H9 (cell line): ENCODE results near the gene INSYN2A. TPM values are rescaled to one million over a fixed set of nuclear protein-coding genes. Genes with fewer than 3 reads are reported as not detected.

Experiments
- DNase-seq: peaks from one replicate; pipeline ENCODE4 v3.0.0-alpha.2; 2017
- H2AFZ ChIP-seq: one replicate; pipeline ENCODE4 v1.6.1; 2013; ENCODE audit warnings: mild to moderate bottlenecking, low read length, control low read depth, moderate library complexity
- H2AK5ac ChIP-seq: 2 replicates; pipeline ENCODE4 v1.6.1; 2013; ENCODE audit warnings: low read length, control low read depth, mixed read lengths; ENCODE audit not compliant: insufficient read length
- H2BK120ac ChIP-seq: one replicate; pipeline ENCODE4 v1.6.1; 2013; ENCODE audit warnings: low read depth, mild to moderate bottlenecking, low read length, control low read depth, inconsistent platforms; ENCODE audit not compliant: poor library complexity, severe bottlenecking
- H2BK12ac ChIP-seq: 2 replicates; pipeline ENCODE4 v1.6.1; 2013; ENCODE audit warnings: low read length, control low read depth, mixed read lengths, low read depth; ENCODE audit not compliant: insufficient read length
- H2BK15ac ChIP-seq: 2 replicates; pipeline ENCODE4 v1.6.1; 2013; ENCODE audit warnings: low read depth, low read length, control low read depth
- H2BK20ac ChIP-seq: one replicate; pipeline ENCODE4 v1.6.1; 2013; ENCODE audit warnings: low read depth, mild to moderate bottlenecking, low read length, control low read depth, inconsistent platforms; ENCODE audit not compliant: poor library complexity, severe bottlenecking
- H2BK5ac ChIP-seq: 2 replicates; pipeline ENCODE4 v1.6.1; 2013; ENCODE audit warnings: low read length, control low read depth, mixed read lengths; ENCODE audit not compliant: insufficient read length
- H3K14ac ChIP-seq: 2 replicates; pipeline ENCODE4 v1.6.1; 2013; ENCODE audit warnings: low read length, control low read depth; ENCODE audit not compliant: insufficient read depth
- H3K18ac ChIP-seq: 2 replicates; pipeline ENCODE4 v1.6.1; 2013; ENCODE audit warnings: low read depth, mild to moderate bottlenecking, mixed read lengths, low read length, control low read depth; ENCODE audit not compliant: insufficient read length
- H3K23ac ChIP-seq: 2 replicates; pipeline ENCODE4 v1.6.1; 2013; ENCODE audit warnings: low read length, control low read depth, mixed read lengths, low read depth; ENCODE audit not compliant: insufficient read length
- H3K23me2 ChIP-seq: 2 replicates; pipeline ENCODE4 v1.6.1; 2013; ENCODE audit warnings: low read depth, mild to moderate bottlenecking, mixed read lengths, low read length, control low read depth; ENCODE audit not compliant: insufficient read length, poor library complexity, severe bottlenecking
- H3K27ac ChIP-seq: 2 replicates; pipeline ENCODE4 v1.5.1; 2013; ENCODE audit warnings: low read length, control low read depth, mixed read lengths, low read depth; ENCODE audit not compliant: insufficient read length
- H3K27me3 ChIP-seq: 2 replicates; pipeline ENCODE4 v1.6.1; 2013; ENCODE audit warnings: low read length, control low read depth, inconsistent platforms; ENCODE audit not compliant: insufficient read depth
- H3K4ac ChIP-seq: 2 replicates; pipeline ENCODE4 v1.6.1; 2013; ENCODE audit warnings: low read depth, mild to moderate bottlenecking, control low read depth, inconsistent platforms, low read length, moderate library complexity
- H3K4me1 ChIP-seq: 2 replicates; pipeline ENCODE4 v1.6.1; 2013; ENCODE audit warnings: low read length, control low read depth, inconsistent platforms; ENCODE audit not compliant: insufficient read depth
- H3K4me2 ChIP-seq: 2 replicates; pipeline ENCODE4 v1.6.1; 2013; ENCODE audit warnings: low read length, control low read depth, mixed read lengths; ENCODE audit not compliant: insufficient read length, insufficient read depth
- H3K56ac ChIP-seq: 2 replicates; pipeline ENCODE4 v1.6.1; 2013; ENCODE audit warnings: low read depth, mild to moderate bottlenecking, mixed read lengths, low read length, control low read depth; ENCODE audit not compliant: insufficient read length
- H3K79me1 ChIP-seq: 2 replicates; pipeline ENCODE4 v1.6.1; 2013; ENCODE audit warnings: low read depth, mild to moderate bottlenecking, moderate library complexity, low read length, control low read depth, inconsistent platforms; ENCODE audit not compliant: insufficient read depth, poor library complexity, severe bottlenecking
- H3K79me2 ChIP-seq: 2 replicates; pipeline ENCODE4 v1.6.1; 2013; ENCODE audit warnings: low read length, control low read depth, inconsistent platforms; ENCODE audit not compliant: insufficient read depth
- H3K9ac ChIP-seq: 2 replicates; pipeline ENCODE4 v1.6.1; 2013; ENCODE audit warnings: low read length, control low read depth, mixed read lengths; ENCODE audit not compliant: insufficient read length; ENCODE audit errors: extremely low read depth
- H3K9me3 ChIP-seq: one replicate; pipeline ENCODE4 v1.6.1; 2013; ENCODE audit warnings: low read depth, low read length, inconsistent platforms; ENCODE audit not compliant: control insufficient read depth
- H3T11ph ChIP-seq: one replicate; pipeline ENCODE4 v1.6.1; 2013; ENCODE audit warnings: mild to moderate bottlenecking, low read length, control low read depth, inconsistent platforms
- H4K20me1 ChIP-seq: one replicate; pipeline ENCODE4 v1.6.1; 2013; ENCODE audit not compliant: control insufficient read depth, insufficient read length, insufficient read depth
- H4K5ac ChIP-seq: 2 replicates; pipeline ENCODE4 v1.6.1; 2013; ENCODE audit warnings: low read depth, mild to moderate bottlenecking, mixed read lengths, low read length, control low read depth; ENCODE audit not compliant: insufficient read length
- H4K8ac ChIP-seq: replicated peaks from 2 replicates; pipeline ENCODE4 v1.6.1; 2013; ENCODE audit warnings: low read length, control low read depth, mixed read lengths, low read depth; ENCODE audit not compliant: insufficient read length
- H4K91ac ChIP-seq: 2 replicates; pipeline ENCODE4 v1.6.1; 2013; ENCODE audit warnings: low read depth, mild to moderate bottlenecking, moderate library complexity, mixed read lengths, low read length, control low read depth; ENCODE audit not compliant: insufficient read length
- H3K27ac Mint-ChIP-seq, 3 experiments: 2 replicates in 2 of 3; 3 replicates in 1 of 3; pipeline ENCODE4 v1.8.0; 2020 to 2021; ENCODE audit warnings: mixed read lengths in 3 of 3, mild to moderate bottlenecking in 1 of 3, moderate library complexity in 1 of 3
- H3K27me3 Mint-ChIP-seq: 2 replicates; pipeline ENCODE4 v1.8.0; 2021; ENCODE audit warnings: low read depth, mild to moderate bottlenecking, moderate library complexity, mixed read lengths
- H3K36me3 Mint-ChIP-seq, 3 experiments: 2 replicates in 2 of 3; 3 replicates in 1 of 3; pipeline ENCODE4 v1.8.0; 2020 to 2021; ENCODE audit warnings: low read depth in 3 of 3, mixed read lengths in 3 of 3; ENCODE audit not compliant: insufficient read depth in 1 of 3
- H3K4me1 Mint-ChIP-seq, 2 experiments: 2 replicates each; pipeline ENCODE4 v1.8.0; 2020; ENCODE audit warnings: mixed read lengths in 2 of 2
- H3K4me3 Mint-ChIP-seq, 2 experiments: 2 replicates in 1 of 2; 3 replicates in 1 of 2; pipeline ENCODE4 v1.8.0; 2020 to 2021; ENCODE audit warnings: mild to moderate bottlenecking in 2 of 2, mixed read lengths in 2 of 2, moderate library complexity in 1 of 2
- H3K9me3 Mint-ChIP-seq, 2 experiments: 2 replicates in 1 of 2; 3 replicates in 1 of 2; pipeline ENCODE4 v1.8.0; 2020; ENCODE audit warnings: mild to moderate bottlenecking in 2 of 2, mixed read lengths in 2 of 2, moderate library complexity in 1 of 2
- WGBS: extraction: QIAGEN DNeasy Blood & Tissue Kit; methylation state at CpG from one replicate; pipeline ENCODE4 v1.1.7; 2013; ENCODE audit warnings: missing lambda C conversion rate, low lambda C conversion rate, mixed read lengths; ENCODE audit not compliant: insufficient read length; ENCODE audit errors: extremely low coverage; 5-methylcytosine and 5-hydroxymethylcytosine counted together
- total RNA-seq: library from RNA; stranded (reverse); gene quantifications from 2 replicates; pipeline ENCODE4 v1.2.1, GENCODE V29; 2021
- TF ChIP-seq, protein P1 (sequence below): fragments of 200-600 bp; sonication (generic); conservative IDR thresholded peaks from 3 replicates; pipeline ENCODE4 v1.8.0; 2021; ENCODE audit warnings: antibody characterized with exemption, mild to moderate bottlenecking

INSYN2A gene
- total RNA-seq, 1 experiment from 2014 or later = 0.09 TPM

- no peaks in the 10 kb centered on the region for H3K27me3 Mint-ChIP-seq
- Histone ChIP-seq H3K23me2 (no peaks in the 10 kb centered on the region), H3K14ac (no peak overlapping the region), H3K9ac (no peak overlapping the region), H3K4me1 (no peaks in the 10 kb centered on the region), H3K27me3 (no peaks in the 10 kb centered on the region), H4K5ac (no peak overlapping the region), H3K23ac (no peak overlapping the region), H2BK20ac (no peak overlapping the region), H2BK5ac (no peak overlapping the region), H3K9me3 (no peaks in the 10 kb centered on the region), H3K4me2 (no peak overlapping the region), H3K79me1 (no peaks in the 10 kb centered on the region), H2AK5ac (no peak overlapping the region), H4K8ac (no peak overlapping the region), H3K4ac (no peak overlapping the region), H3K27ac (no peak overlapping the region), H3K56ac (no peak overlapping the region), H2BK12ac (no peak overlapping the region), H2BK120ac (no peak overlapping the region), H4K20me1 (no peaks in the 10 kb centered on the region), H3T11ph (no peak overlapping the region), H2BK15ac (no peak overlapping the region), H3K18ac (no peak overlapping the region), H4K91ac (no peak overlapping the region), H3K79me2 (no peaks in the 10 kb centered on the region), H2AFZ (no peak overlapping the region)
- H3K36me3 Mint-ChIP-seq = peaks cover 0 to 2% (median 2%) of the 10 kb centered on the region in 3 experiments; a peak in 2 of 7 replicates
- H3K9me3 Mint-ChIP-seq = no peaks in the 10 kb centered on the region
- H3K27ac Mint-ChIP-seq = peak overlapping the region in 2 of 3 experiments; percentile 25 to 77; a peak in 2 of 7 replicates
- no peak overlapping the region for H3K4me3 Mint-ChIP-seq
- peaks cover 3 to 8% of the 10 kb centered on the region in 2 experiments; a peak in 3 of 4 replicates for H3K4me1 Mint-ChIP-seq
- WGBS = no CpG with 5 or more reads among the region's 40 CpGs
- TF ChIP-seq, protein P1, sequence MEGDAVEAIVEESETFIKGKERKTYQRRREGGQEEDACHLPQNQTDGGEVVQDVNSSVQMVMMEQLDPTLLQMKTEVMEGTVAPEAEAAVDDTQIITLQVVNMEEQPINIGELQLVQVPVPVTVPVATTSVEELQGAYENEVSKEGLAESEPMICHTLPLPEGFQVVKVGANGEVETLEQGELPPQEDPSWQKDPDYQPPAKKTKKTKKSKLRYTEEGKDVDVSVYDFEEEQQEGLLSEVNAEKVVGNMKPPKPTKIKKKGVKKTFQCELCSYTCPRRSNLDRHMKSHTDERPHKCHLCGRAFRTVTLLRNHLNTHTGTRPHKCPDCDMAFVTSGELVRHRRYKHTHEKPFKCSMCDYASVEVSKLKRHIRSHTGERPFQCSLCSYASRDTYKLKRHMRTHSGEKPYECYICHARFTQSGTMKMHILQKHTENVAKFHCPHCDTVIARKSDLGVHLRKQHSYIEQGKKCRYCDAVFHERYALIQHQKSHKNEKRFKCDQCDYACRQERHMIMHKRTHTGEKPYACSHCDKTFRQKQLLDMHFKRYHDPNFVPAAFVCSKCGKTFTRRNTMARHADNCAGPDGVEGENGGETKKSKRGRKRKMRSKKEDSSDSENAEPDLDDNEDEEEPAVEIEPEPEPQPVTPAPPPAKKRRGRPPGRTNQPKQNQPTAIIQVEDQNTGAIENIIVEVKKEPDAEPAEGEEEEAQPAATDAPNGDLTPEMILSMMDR = no peak
- DNase-seq = no peak
Measured at GRCh38 chr10:127175357-127176110, 20.9 kb downstream of the INSYN2A start.
